ENCODE data around the gene CYB5RL. TPM values are rescaled to one million over a fixed set of nuclear protein-coding genes. Genes with fewer than 3 reads are reported as not detected.

The CYB5RL gene
- total and polyA plus RNA-seq, 4 donors = 2.2 to 9.0 (median 5.2) TPM

- Histone ChIP-seq H3K36me3 (ENCODE audit: control insufficient read depth in 4 of 4, insufficient read depth in 4 of 4, low read length in 4 of 4) (peaks cover 0 to 20% (median 11%) of the 10 kb centered on the region in 4 donors), H3K9ac (ENCODE audit: insufficient read depth in 1 of 2, low read length in 2 of 2) (no peak overlapping the region), H3K9me3 (ENCODE audit: control insufficient read depth in 4 of 4, insufficient read depth in 3 of 4, low read length in 3 of 4) (no peaks in the 10 kb centered on the region), H3K4me1 (ENCODE audit: control insufficient read depth in 5 of 5, insufficient read depth in 5 of 5, low read length in 5 of 5) (peaks cover 0 to 3% (median 0%) of the 10 kb centered on the region in 5 donors), H3K4me3 (no peak overlapping the region), H3K27me3 (ENCODE audit: control insufficient read depth in 3 of 3, insufficient read depth in 3 of 3, low read length in 2 of 3) (no peaks in the 10 kb centered on the region), H3K27ac (ENCODE audit: low read depth in 1 of 2, low read length in 1 of 2) (no peak overlapping the region)
- no peak for ATAC-seq (ENCODE audit: insufficient read depth, low FRiP score)
- DNase-seq = no peak
- WGBS, 2 donors = 89 to 90% methylated on average over 6 of the region's 6 CpGs
- TF ChIP-seq CTCF (IDR thresholded peaks at IDR 0.05; ENCODE audit: control extremely low read depth, extremely low read depth) = no peak
These were observed 25.5 kb upstream of the CYB5RL start for GRCh38 chr1:54225378-54225777.

- Histone ChIP-seq H3K36me3 (ENCODE audit: control insufficient read depth in 4 of 4, insufficient read depth in 4 of 4, low read length in 4 of 4) (peaks cover 0 to 20% (median 11%) of the 10 kb centered on the region in 4 donors), H3K27me3 (ENCODE audit: control insufficient read depth in 3 of 3, insufficient read depth in 3 of 3, low read length in 2 of 3) (no peaks in the 10 kb centered on the region), H3K4me1 (ENCODE audit: control insufficient read depth in 5 of 5, insufficient read depth in 5 of 5, low read length in 5 of 5) (peaks cover 5 to 14% (median 9%) of the 10 kb centered on the region in 5 donors), H3K4me3 (no peak overlapping the region), H3K27ac (ENCODE audit: low read depth in 1 of 2, low read length in 1 of 2) (no peak overlapping the region), H3K9me3 (ENCODE audit: control insufficient read depth in 4 of 4, insufficient read depth in 3 of 4, low read length in 3 of 4) (no peaks in the 10 kb centered on the region), H3K9ac (ENCODE audit: insufficient read depth in 1 of 2, low read length in 2 of 2) (no peak overlapping the region)
- DNase-seq = no peak
- no peak for TF ChIP-seq CTCF (IDR thresholded peaks at IDR 0.05; ENCODE audit: control extremely low read depth, extremely low read depth)
- 93 to 95% methylated on average over 6 of the region's 6 CpGs for whole genome bisulfite sequencing, 2 donors
- no peak for ATAC-seq (ENCODE audit: insufficient read depth, low FRiP score)
These were observed 24.4 kb upstream of the CYB5RL start for GRCh38 chr1:54224233-54224632.

GRCh38 chr1:54223441-54224202 is 23.8 kb upstream of the CYB5RL start:
- no peak for DNase-seq
- 94% methylated on average over 16 of the region's 16 CpGs for whole genome bisulfite sequencing, 2 donors
- H3K27me3 ChIP-seq (ENCODE audit: control insufficient read depth in 3 of 3, insufficient read depth in 3 of 3, low read length in 2 of 3) = no peaks in the 10 kb centered on the region
- H3K9me3 ChIP-seq (ENCODE audit: control insufficient read depth in 4 of 4, insufficient read depth in 3 of 4, low read length in 3 of 4) = no peaks in the 10 kb centered on the region
- ATAC-seq (ENCODE audit: insufficient read depth, low FRiP score) = no peak
- peaks cover 5 to 20% (median 10%) of the 10 kb centered on the region in 5 donors for H3K4me1 ChIP-seq (ENCODE audit: control insufficient read depth in 5 of 5, insufficient read depth in 5 of 5, low read length in 5 of 5)
- no peak overlapping the region for H3K9ac ChIP-seq (ENCODE audit: insufficient read depth in 1 of 2, low read length in 2 of 2)
- no peak overlapping the region for H3K27ac ChIP-seq (ENCODE audit: low read depth in 1 of 2, low read length in 1 of 2)
- peaks cover 0 to 20% (median 15%) of the 10 kb centered on the region in 4 donors for H3K36me3 ChIP-seq (ENCODE audit: control insufficient read depth in 4 of 4, insufficient read depth in 4 of 4, low read length in 4 of 4)
- no peak overlapping the region for H3K4me3 ChIP-seq
- no peak for TF ChIP-seq CTCF (IDR thresholded peaks at IDR 0.05; ENCODE audit: control extremely low read depth, extremely low read depth)

All from lung (tissue), 12 donors.